ENCODE results near the gene CCN6. TPM values are rescaled to one million over a fixed set of nuclear protein-coding genes. Genes with fewer than 3 reads are reported as not detected.

CCN6 gene
- total RNA-seq, 1 experiment from 2014 or later, result not detected

DNA sequence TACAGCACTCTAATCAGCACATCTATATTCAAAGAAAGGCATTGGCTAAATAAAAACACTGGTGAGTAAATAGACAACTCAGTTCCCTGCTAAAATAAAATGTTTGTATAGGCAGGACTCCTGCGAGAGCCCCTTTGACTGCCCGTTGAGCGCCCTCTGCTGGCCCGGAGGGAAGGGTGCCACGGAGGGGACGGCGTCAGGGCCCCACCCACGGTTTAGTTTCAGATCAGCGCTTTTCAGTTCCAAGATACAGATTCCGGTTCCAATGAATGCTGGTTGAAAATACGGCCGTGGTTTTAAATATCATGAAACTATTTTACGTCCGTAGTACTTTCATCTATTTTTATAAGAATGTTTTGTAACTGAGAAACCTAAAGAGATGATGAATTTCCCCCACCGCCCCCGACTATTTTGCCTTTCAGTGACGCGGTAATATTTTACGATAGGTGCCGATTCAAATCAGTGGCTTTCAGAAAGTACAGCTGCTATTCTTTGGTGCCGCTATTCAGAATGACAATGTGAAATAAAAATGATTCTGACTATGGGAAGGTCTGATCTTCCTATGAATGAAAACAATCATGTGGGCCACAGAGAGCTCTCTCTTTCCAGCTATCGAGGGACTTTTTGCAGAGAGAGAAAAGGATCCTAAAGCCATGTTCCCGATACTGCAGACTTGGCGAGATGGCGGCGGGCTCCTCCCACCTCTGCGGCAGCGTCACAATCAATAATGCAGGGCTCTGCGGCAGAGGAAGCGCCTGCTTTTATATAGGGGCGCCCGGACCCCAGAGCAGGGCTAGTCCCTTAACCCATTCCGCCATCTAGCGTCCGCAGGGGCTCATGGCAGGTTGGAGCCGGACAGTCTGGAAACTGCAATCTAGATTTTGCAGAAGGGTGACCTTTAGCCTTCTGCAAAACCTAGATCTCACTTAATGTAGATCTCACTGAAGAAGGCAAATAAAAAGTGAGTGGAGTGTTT, 10.6 kb upstream of the CCN6 start (continued):
- TF ChIP-seq, protein P1, sequence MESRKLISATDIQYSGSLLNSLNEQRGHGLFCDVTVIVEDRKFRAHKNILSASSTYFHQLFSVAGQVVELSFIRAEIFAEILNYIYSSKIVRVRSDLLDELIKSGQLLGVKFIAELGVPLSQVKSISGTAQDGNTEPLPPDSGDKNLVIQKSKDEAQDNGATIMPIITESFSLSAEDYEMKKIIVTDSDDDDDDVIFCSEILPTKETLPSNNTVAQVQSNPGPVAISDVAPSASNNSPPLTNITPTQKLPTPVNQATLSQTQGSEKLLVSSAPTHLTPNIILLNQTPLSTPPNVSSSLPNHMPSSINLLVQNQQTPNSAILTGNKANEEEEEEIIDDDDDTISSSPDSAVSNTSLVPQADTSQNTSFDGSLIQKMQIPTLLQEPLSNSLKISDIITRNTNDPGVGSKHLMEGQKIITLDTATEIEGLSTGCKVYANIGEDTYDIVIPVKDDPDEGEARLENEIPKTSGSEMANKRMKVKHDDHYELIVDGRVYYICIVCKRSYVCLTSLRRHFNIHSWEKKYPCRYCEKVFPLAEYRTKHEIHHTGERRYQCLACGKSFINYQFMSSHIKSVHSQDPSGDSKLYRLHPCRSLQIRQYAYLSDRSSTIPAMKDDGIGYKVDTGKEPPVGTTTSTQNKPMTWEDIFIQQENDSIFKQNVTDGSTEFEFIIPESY (IDR thresholded peaks at IDR 0.05; ENCODE audit: extremely low read depth, insufficient replicate concordance, low read length), result peak; percentile 5
- TF ChIP-seq SIN3A (IDR thresholded peaks at IDR 0.05; ENCODE audit: low read depth) (peak; percentile 23; the same call in 1 of the 2 replicates), REST (IDR thresholded peaks at IDR 0.05; ENCODE audit: low read depth) (no peak), JUND (IDR thresholded peaks at IDR 0.05) (no peak), YY1 (IDR thresholded peaks at IDR 0.05; ENCODE audit: extremely low read depth, insufficient replicate concordance, low read depth, low read length) (peak; percentile 81), EZH2 (IDR thresholded peaks at IDR 0.05) (no peak), EGR1 (IDR thresholded peaks at IDR 0.05; ENCODE audit: low read depth) (peak; percentile 48), ZNF274 (IDR thresholded peaks at IDR 0.05; ENCODE audit: low read depth, low read length) (no peak), ELF1 (IDR thresholded peaks at IDR 0.05; ENCODE audit: borderline replicate concordance, low read depth) (no peak), ZFX (IDR thresholded peaks at IDR 0.05) (no peak), CBX3 (IDR thresholded peaks at IDR 0.05; ENCODE audit: low read depth) (peak; percentile 61), RAD21 (IDR thresholded peaks at IDR 0.05; ENCODE audit: low read depth) (peak; percentile 98), POLR2AphosphoS5 (IDR thresholded peaks at IDR 0.05; ENCODE audit: low read depth, low read length) (peak; percentile 64; the same call in 1 of the 2 replicates)

All from HCT116 (cell line).